ENCODE results near the gene HOXA6.

Gene HOXA6

GRCh38 chr7:27179503-27180430, 32.2 kb upstream of the HOXA6 start:
- Histone ChIP-seq H3K27me3 (ENCODE audit: insufficient read depth, low read depth) (no peaks in the 10 kb centered on the region), H4K20me1 (ENCODE audit: insufficient read depth) (no peaks in the 10 kb centered on the region), H3K4me1 (ENCODE audit: low read depth, poor library complexity, severe bottlenecking) (no peaks in the 10 kb centered on the region), H3K27ac (no peak overlapping the region), H3K36me3 (ENCODE audit: insufficient read depth) (no peaks in the 10 kb centered on the region), H3K79me2 (ENCODE audit: insufficient read depth, low read depth) (no peaks in the 10 kb centered on the region), H3K9ac (no peak overlapping the region), H3K4me3 (IDR thresholded peaks at IDR 0.05; ENCODE audit: insufficient read depth, low read depth, low read length) (no peak overlapping the region), H2AFZ (ENCODE audit: low read depth) (peak overlapping the region; percentile 29; the same call in 1 of the 2 replicates), H3K4me2 (0 out of 2 replicates have a peak overlapping the region, but pooled peaks have one; percentile 22)
- TF ChIP-seq CTCF (conservative IDR thresholded peaks at IDR 0.05; ENCODE audit: low read depth, low read length) = peak; percentile 89

GRCh38 chr7:27179030-27179429, 31.5 kb upstream of the HOXA6 start:
- Histone ChIP-seq H3K4me3 (IDR thresholded peaks at IDR 0.05; ENCODE audit: insufficient read depth, low read depth, low read length) (no peak overlapping the region), H3K9ac (no peak overlapping the region), H3K36me3 (ENCODE audit: insufficient read depth) (no peaks in the 10 kb centered on the region), H4K20me1 (ENCODE audit: insufficient read depth) (no peaks in the 10 kb centered on the region), H2AFZ (ENCODE audit: low read depth) (no peak overlapping the region), H3K79me2 (ENCODE audit: insufficient read depth, low read depth) (no peaks in the 10 kb centered on the region), H3K4me1 (ENCODE audit: low read depth, poor library complexity, severe bottlenecking) (no peaks in the 10 kb centered on the region), H3K27ac (no peak overlapping the region), H3K4me2 (no peak overlapping the region), H3K27me3 (ENCODE audit: insufficient read depth, low read depth) (no peaks in the 10 kb centered on the region)
- TF ChIP-seq CTCF (conservative IDR thresholded peaks at IDR 0.05; ENCODE audit: low read depth, low read length) = no peak

GRCh38 chr7:27178366-27178765, 30.8 kb upstream of the HOXA6 start:
- TF ChIP-seq CTCF (conservative IDR thresholded peaks at IDR 0.05; ENCODE audit: low read depth, low read length) = no peak
- no peak overlapping the region for H3K4me2 ChIP-seq
- no peaks in the 10 kb centered on the region for H3K27me3 ChIP-seq (ENCODE audit: insufficient read depth, low read depth)
- no peaks in the 10 kb centered on the region for H4K20me1 ChIP-seq (ENCODE audit: insufficient read depth)
- H3K4me3 ChIP-seq (IDR thresholded peaks at IDR 0.05; ENCODE audit: insufficient read depth, low read depth, low read length) = no peak overlapping the region
- no peaks in the 10 kb centered on the region for H3K36me3 ChIP-seq (ENCODE audit: insufficient read depth)
- H2AFZ ChIP-seq (ENCODE audit: low read depth) = no peak overlapping the region
- no peak overlapping the region for H3K9ac ChIP-seq
- H3K79me2 ChIP-seq (ENCODE audit: insufficient read depth, low read depth) = no peaks in the 10 kb centered on the region
- H3K4me1 ChIP-seq (ENCODE audit: low read depth, poor library complexity, severe bottlenecking) = no peaks in the 10 kb centered on the region
- H3K27ac ChIP-seq = no peak overlapping the region

- H3K27ac ChIP-seq = no peak overlapping the region
- H3K4me2 ChIP-seq = no peak overlapping the region
- H3K36me3 ChIP-seq (ENCODE audit: insufficient read depth) = no peaks in the 10 kb centered on the region
- no peak overlapping the region for H2AFZ ChIP-seq (ENCODE audit: low read depth)
- H3K4me3 ChIP-seq (IDR thresholded peaks at IDR 0.05; ENCODE audit: insufficient read depth, low read depth, low read length) = no peak overlapping the region
- H3K4me1 ChIP-seq (ENCODE audit: low read depth, poor library complexity, severe bottlenecking) = no peaks in the 10 kb centered on the region
- no peak for TF ChIP-seq CTCF (conservative IDR thresholded peaks at IDR 0.05; ENCODE audit: low read depth, low read length)
- no peak overlapping the region for H3K9ac ChIP-seq
- H3K27me3 ChIP-seq (ENCODE audit: insufficient read depth, low read depth) = 0 out of 2 replicates have a peak, but pooled peaks cover 1% of the 10 kb centered on the region
- H4K20me1 ChIP-seq (ENCODE audit: insufficient read depth) = no peaks in the 10 kb centered on the region
- H3K79me2 ChIP-seq (ENCODE audit: insufficient read depth, low read depth) = no peaks in the 10 kb centered on the region
Measured at GRCh38 chr7:27177795-27178320, 30.3 kb upstream of the HOXA6 start.
